WERI-Rb-1 (cell line): ENCODE results near the gene ZNF282.
"Not testable (repeated sequence)": the region's sequence is repeated elsewhere in the genome, so short reads cannot be mapped to it uniquely, and the experiment has no call there.

Experiments
- DNase-seq: peaks from one replicate; pipeline ENCODE4 v3.0.0-alpha.2; 2020
- H3K27ac ChIP-seq: fragments of 250-450 bp; sonication (Bioruptor Pico); 2 replicates; pipeline ENCODE4 v1.5.1; 2020; ENCODE audit warnings: mild to moderate bottlenecking, moderate library complexity
- H3K27me3 ChIP-seq: fragments of 250-450 bp; sonication (Bioruptor Pico); 2 replicates; pipeline ENCODE4 v1.5.1; 2021; ENCODE audit warnings: mild to moderate bottlenecking, low read depth, moderate library complexity; ENCODE audit not compliant: insufficient read depth, severe bottlenecking
- H3K36me3 ChIP-seq: fragments of 250-450 bp; sonication (Bioruptor Pico); 2 replicates; pipeline ENCODE4 v1.5.1; 2020; ENCODE audit warnings: mild to moderate bottlenecking, moderate library complexity
- H3K4me3 ChIP-seq: 2 replicates; pipeline ENCODE4 v1.5.1; 2011; ENCODE audit warnings: low read depth, mild to moderate bottlenecking, control low read depth, low read length
- H3K9me3 ChIP-seq: fragments of 250-450 bp; sonication (Bioruptor Pico); 2 replicates; pipeline ENCODE4 v1.5.1; 2021; ENCODE audit warnings: mild to moderate bottlenecking, moderate library complexity; ENCODE audit not compliant: severe bottlenecking
- TF ChIP-seq, protein P1 (sequence below): IDR thresholded peaks from 2 replicates; pipeline ENCODE4 v1.5.1; 2011; ENCODE audit warnings: low read depth, mild to moderate bottlenecking, control low read depth, inconsistent platforms, low read length

ZNF282 gene

DNA sequence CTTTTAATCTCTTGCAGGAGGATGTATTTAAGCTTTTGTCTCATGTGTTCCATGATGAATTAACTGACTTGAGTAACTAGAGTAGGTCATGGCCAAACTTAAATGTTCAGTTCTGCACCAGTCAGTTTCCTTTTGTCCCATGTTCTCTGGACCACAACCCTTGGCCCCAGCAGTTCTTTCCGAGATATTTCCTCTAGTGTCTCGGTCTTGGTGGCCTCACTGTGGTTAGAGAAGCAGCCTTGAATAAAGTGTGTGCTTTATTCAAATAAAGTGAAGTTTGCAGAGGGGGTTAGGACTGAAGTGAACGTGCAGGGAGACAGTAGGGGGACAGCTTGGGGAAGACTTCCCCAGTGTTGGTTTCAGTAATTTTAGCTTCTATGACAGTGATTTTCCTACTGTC lies 53.4 kb downstream of the ZNF282 start:
- TF ChIP-seq, protein P1, sequence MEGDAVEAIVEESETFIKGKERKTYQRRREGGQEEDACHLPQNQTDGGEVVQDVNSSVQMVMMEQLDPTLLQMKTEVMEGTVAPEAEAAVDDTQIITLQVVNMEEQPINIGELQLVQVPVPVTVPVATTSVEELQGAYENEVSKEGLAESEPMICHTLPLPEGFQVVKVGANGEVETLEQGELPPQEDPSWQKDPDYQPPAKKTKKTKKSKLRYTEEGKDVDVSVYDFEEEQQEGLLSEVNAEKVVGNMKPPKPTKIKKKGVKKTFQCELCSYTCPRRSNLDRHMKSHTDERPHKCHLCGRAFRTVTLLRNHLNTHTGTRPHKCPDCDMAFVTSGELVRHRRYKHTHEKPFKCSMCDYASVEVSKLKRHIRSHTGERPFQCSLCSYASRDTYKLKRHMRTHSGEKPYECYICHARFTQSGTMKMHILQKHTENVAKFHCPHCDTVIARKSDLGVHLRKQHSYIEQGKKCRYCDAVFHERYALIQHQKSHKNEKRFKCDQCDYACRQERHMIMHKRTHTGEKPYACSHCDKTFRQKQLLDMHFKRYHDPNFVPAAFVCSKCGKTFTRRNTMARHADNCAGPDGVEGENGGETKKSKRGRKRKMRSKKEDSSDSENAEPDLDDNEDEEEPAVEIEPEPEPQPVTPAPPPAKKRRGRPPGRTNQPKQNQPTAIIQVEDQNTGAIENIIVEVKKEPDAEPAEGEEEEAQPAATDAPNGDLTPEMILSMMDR: no peak
- Histone ChIP-seq H3K9me3 (no peaks in the 10 kb centered on the region), H3K27ac (no peak overlapping the region)

GRCh38 chr7:149250151-149250550 lies 54.8 kb downstream of the ZNF282 start:
- not testable (repeated sequence) for H3K4me3 ChIP-seq, H3K9me3 ChIP-seq, H3K27me3 ChIP-seq, DNase-seq, H3K27ac ChIP-seq
- H3K36me3 ChIP-seq: peaks cover 45% of the 10 kb centered on the region

More for the DNA sequence above, 53.4 kb downstream of the ZNF282 start:
- Histone ChIP-seq H3K36me3 (peaks cover 34% of the 10 kb centered on the region), H3K27me3 (no peaks in the 10 kb centered on the region), H3K4me3 (no peak overlapping the region)
- no peak for DNase-seq

- peaks cover 45% of the 10 kb centered on the region for H3K36me3 ChIP-seq
- not testable (repeated sequence) for H3K9me3 ChIP-seq, H3K4me3 ChIP-seq, DNase-seq, H3K27me3 ChIP-seq, H3K27ac ChIP-seq
Measured at GRCh38 chr7:149251518-149251917, 56.2 kb downstream of the ZNF282 start.

GRCh38 chr7:149252378-149252777 lies 57.0 kb downstream of the ZNF282 start:
- TF ChIP-seq, protein P1: no peak
- Histone ChIP-seq H3K9me3 (no peaks in the 10 kb centered on the region), H3K4me3 (no peak overlapping the region), H3K36me3 (peaks cover 45% of the 10 kb centered on the region), H3K27ac (no peak overlapping the region), H3K27me3 (no peaks in the 10 kb centered on the region)
- DNase-seq: no peak

GRCh38 chr7:149253665-149254064 lies 58.3 kb downstream of the ZNF282 start:
- no peak for DNase-seq
- TF ChIP-seq, protein P1: no peak
- no peaks in the 10 kb centered on the region for H3K27me3 ChIP-seq
- no peak overlapping the region for H3K27ac ChIP-seq
- no peaks in the 10 kb centered on the region for H3K9me3 ChIP-seq
- peaks cover 45% of the 10 kb centered on the region for H3K36me3 ChIP-seq
- no peak overlapping the region for H3K4me3 ChIP-seq

GRCh38 chr7:149254181-149254858 lies 59.0 kb downstream of the ZNF282 start:
- H3K9me3 ChIP-seq: no peaks in the 10 kb centered on the region
- TF ChIP-seq, protein P1: no peak
- peaks cover 45% of the 10 kb centered on the region for H3K36me3 ChIP-seq
- H3K27ac ChIP-seq: no peak overlapping the region
- no peak overlapping the region for H3K4me3 ChIP-seq
- DNase-seq: no peak
- no peaks in the 10 kb centered on the region for H3K27me3 ChIP-seq

DNA sequence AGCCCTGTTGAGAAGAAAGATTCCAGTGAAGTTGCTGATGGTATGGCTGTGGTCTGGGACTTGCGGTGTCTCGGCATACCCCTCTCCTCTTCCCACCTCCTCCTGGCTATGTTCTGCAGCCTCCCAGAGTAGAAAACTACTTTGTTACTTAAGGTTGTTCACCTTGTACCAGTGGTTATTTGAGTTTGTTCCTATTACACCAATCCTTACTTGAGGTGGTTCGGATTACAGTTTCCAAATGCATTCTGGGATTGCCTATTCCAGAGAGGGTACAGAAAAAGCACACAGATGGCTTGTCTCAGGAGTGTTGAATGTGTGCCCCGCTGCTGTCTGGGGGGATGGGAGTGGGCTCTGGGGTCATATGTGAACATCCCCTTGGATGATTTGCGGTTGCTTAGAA lies 59.8 kb downstream of the ZNF282 start:
- Histone ChIP-seq H3K27ac (no peak overlapping the region), H3K4me3 (no peak overlapping the region), H3K27me3 (no peaks in the 10 kb centered on the region), H3K9me3 (no peaks in the 10 kb centered on the region), H3K36me3 (peaks cover 43% of the 10 kb centered on the region)
- TF ChIP-seq, protein P1: no peak
- no peak for DNase-seq
